Astrocyte (in vitro differentiated cells and primary cell): ENCODE data around the gene SCAI.

Experiments used
- EZH2 ChIP-seq: IDR thresholded peaks from 2 replicates; pipeline ENCODE4 v1.6.1; 2012; ENCODE audit warnings: mild to moderate bottlenecking, low read length, inconsistent platforms; ENCODE audit not compliant: insufficient read depth
- TF ChIP-seq, protein P1 (sequence below): IDR thresholded peaks from 2 replicates; pipeline ENCODE4 v1.5.1; 2011; ENCODE audit warnings: low read depth, mild to moderate bottlenecking, inconsistent platforms, low read length, moderate library complexity; ENCODE audit not compliant: insufficient read depth

DNA sequence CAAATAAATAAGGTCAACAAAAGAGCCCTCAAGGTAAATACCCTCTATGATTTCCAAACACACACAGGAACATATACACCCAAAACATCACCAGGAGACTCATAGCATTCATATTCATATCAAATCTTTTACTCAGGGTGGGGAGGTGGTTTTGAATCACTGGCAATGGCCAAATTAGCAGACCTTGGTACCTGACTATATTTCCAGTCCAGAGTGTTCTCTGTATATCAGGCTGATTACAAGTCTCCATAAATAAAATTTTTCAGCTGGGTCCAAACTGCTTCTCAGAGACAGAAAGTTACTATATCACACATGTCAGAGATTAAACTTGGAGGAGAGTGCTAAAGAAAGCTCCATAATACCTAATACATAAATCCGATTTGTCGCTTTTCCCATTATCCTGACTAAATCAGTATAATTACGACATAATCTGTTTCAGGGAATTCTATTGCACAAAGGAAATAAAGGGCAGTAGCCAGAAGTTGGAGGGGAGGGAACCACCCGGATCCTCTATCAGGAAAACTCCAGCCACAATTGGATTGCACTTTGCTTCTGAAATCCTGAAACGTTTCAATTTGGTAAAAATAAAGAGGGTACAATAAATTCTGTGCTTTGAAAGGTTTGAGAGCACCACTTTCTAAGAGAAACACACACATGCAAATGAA, 195.5 kb downstream of the SCAI start:
- TF ChIP-seq, protein P1, sequence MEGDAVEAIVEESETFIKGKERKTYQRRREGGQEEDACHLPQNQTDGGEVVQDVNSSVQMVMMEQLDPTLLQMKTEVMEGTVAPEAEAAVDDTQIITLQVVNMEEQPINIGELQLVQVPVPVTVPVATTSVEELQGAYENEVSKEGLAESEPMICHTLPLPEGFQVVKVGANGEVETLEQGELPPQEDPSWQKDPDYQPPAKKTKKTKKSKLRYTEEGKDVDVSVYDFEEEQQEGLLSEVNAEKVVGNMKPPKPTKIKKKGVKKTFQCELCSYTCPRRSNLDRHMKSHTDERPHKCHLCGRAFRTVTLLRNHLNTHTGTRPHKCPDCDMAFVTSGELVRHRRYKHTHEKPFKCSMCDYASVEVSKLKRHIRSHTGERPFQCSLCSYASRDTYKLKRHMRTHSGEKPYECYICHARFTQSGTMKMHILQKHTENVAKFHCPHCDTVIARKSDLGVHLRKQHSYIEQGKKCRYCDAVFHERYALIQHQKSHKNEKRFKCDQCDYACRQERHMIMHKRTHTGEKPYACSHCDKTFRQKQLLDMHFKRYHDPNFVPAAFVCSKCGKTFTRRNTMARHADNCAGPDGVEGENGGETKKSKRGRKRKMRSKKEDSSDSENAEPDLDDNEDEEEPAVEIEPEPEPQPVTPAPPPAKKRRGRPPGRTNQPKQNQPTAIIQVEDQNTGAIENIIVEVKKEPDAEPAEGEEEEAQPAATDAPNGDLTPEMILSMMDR, result no peak
- TF ChIP-seq EZH2, result no peak
